Endothelial cell of umbilical vein (primary cell): ENCODE data around the gene SDC3. TPM values are rescaled to one million over a fixed set of nuclear protein-coding genes. Genes with fewer than 3 reads are reported as not detected.

ENCODE experiments used
- BruUV-seq: library from RNA; stranded (reverse); fragments of 400-500 nt; replicated peaks from 2 replicates; lab custom pipeline; 2021; lab: Mats Ljungman, UMichigan
- CTCF ChIA-PET: fragments of 300-600, 350-600 bp; sonication (Branson Sonifier 250); formaldehyde crosslinking; loops from one replicate; lab custom pipeline; 2021; ENCODE audit warnings: antibody characterized with exemption, inconsistent platforms; lab: Charles Lee
- POLR2A ChIA-PET: fragments of 300-600, 350-600 bp; sonication (Branson Sonifier 250); formaldehyde crosslinking; loops from one replicate; lab custom pipeline; 2021; ENCODE audit warnings: antibody characterized with exemption, inconsistent platforms; lab: Charles Lee
- DNase-seq: peaks from one replicate; pipeline ENCODE4 v3.0.0-alpha.2; 2011; ENCODE audit warnings: low read depth, low spot score
- FAIRE-seq: peaks from 2 replicates; lab custom pipeline; 2011; peaks lifted over from hg19 to GRCh38; lab: Jason Lieb, UNC
- H2AFZ ChIP-seq: 2 replicates; pipeline ENCODE4 v1.6.0; 2012; ENCODE audit warnings: low read depth, low read length, control low read depth, inconsistent platforms
- H3K27ac ChIP-seq: 2 replicates; pipeline ENCODE4 v1.5.1; 2011; ENCODE audit warnings: low read depth, mild to moderate bottlenecking, control low read depth, low read length, moderate library complexity; ENCODE audit not compliant: insufficient read depth
- H3K27me3 ChIP-seq, 2 experiments: 2 replicates each; pipeline versions ENCODE4 v1.6.0 to v1.6.1; 2011; ENCODE audit warnings: low read length in 2 of 2, mixed read lengths in 1 of 2; ENCODE audit not compliant: control insufficient read depth in 2 of 2, insufficient read depth in 2 of 2
- H3K36me3 ChIP-seq, 2 experiments: 2 replicates in 1 of 2; 3 replicates in 1 of 2; pipeline ENCODE4 v1.5.1; 2011; ENCODE audit warnings: low read length in 2 of 2, mild to moderate bottlenecking in 1 of 2, moderate library complexity in 1 of 2; ENCODE audit not compliant: control insufficient read depth in 2 of 2, insufficient read depth in 2 of 2; ENCODE audit errors: extremely low read depth in 1 of 2
- H3K4me1 ChIP-seq: 3 replicates; pipeline ENCODE4 v1.5.1; 2011; ENCODE audit warnings: mild to moderate bottlenecking, low read length; ENCODE audit not compliant: control insufficient read depth, insufficient read depth; ENCODE audit errors: extremely low read depth
- H3K4me2 ChIP-seq: 2 replicates; pipeline ENCODE4 v1.6.1; 2011; ENCODE audit warnings: low read length, control low read depth, mixed read lengths; ENCODE audit not compliant: insufficient read depth
- H3K4me3 ChIP-seq, 3 experiments: fragments of 200-600 bp in 1 of 3; sonication (generic), shearing (Covaris generic) in 1 of 3; replicated peaks in 1 of 3; 2 replicates each; pipeline ENCODE4 v1.5.1; 2011 to 2016; ENCODE audit warnings: control low read depth in 3 of 3, low read length in 3 of 3, mild to moderate bottlenecking in 2 of 3, inconsistent platforms in 1 of 3, low read depth in 1 of 3, moderate library complexity in 1 of 3; ENCODE audit not compliant: insufficient read depth in 1 of 3
- H3K79me2 ChIP-seq: 2 replicates; pipeline ENCODE4 v1.6.0; 2012; ENCODE audit warnings: low read length, inconsistent platforms; ENCODE audit not compliant: control insufficient read depth, insufficient read depth
- H3K9ac ChIP-seq: replicated peaks from 2 replicates; pipeline ENCODE3; 2011; ENCODE audit warnings: low read length, control low read depth; ENCODE audit not compliant: insufficient read depth; ENCODE audit errors: extremely low read depth
- H3K9me1 ChIP-seq: replicated peaks from 3 replicates; pipeline ENCODE4 v1.6.0; 2011; ENCODE audit warnings: mild to moderate bottlenecking, low read length; ENCODE audit not compliant: control insufficient read depth, insufficient read depth; ENCODE audit errors: extremely low read depth
- H3K9me3 ChIP-seq: replicated peaks from 2 replicates; pipeline ENCODE4 v1.5.1; 2012; ENCODE audit warnings: low read length, inconsistent platforms; ENCODE audit not compliant: control insufficient read depth, insufficient read depth
- H4K20me1 ChIP-seq: replicated peaks from 2 replicates; pipeline ENCODE3; 2011; ENCODE audit warnings: mild to moderate bottlenecking, low read length; ENCODE audit not compliant: control insufficient read depth, insufficient read depth; ENCODE audit errors: extremely low read depth
- CTCF ChIP-seq, 2 donors: IDR thresholded peaks; 1 replicate in 1 of 2; 2 replicates in 1 of 2; pipeline ENCODE4 v1.5.1; 2011; ENCODE audit warnings: low read length in 2 of 2, mild to moderate bottlenecking in 2 of 2, moderate library complexity in 2 of 2, control low read depth in 1 of 2, inconsistent platforms in 1 of 2, low read depth in 1 of 2; ENCODE audit not compliant: insufficient read depth in 1 of 2; ENCODE audit errors: extremely low read depth in 1 of 2
- EZH2 ChIP-seq: IDR thresholded peaks from 2 replicates; pipeline ENCODE4 v1.6.1; 2012; ENCODE audit warnings: borderline replicate concordance, low read depth, mild to moderate bottlenecking, moderate library complexity, low read length, inconsistent platforms; ENCODE audit not compliant: severe bottlenecking
- FOS ChIP-seq: IDR thresholded peaks from 2 replicates; pipeline ENCODE4 v1.6.1; 2011; ENCODE audit warnings: mild to moderate bottlenecking, low read length, moderate library complexity, borderline replicate concordance; ENCODE audit not compliant: insufficient read depth
- GATA2 ChIP-seq: IDR thresholded peaks from 2 replicates; pipeline ENCODE4 v1.7.0; 2011; ENCODE audit warnings: low read depth, mild to moderate bottlenecking, moderate library complexity, mixed read lengths, low read length; ENCODE audit not compliant: insufficient read length, insufficient read depth
- JUN ChIP-seq: IDR thresholded peaks from 2 replicates; pipeline ENCODE4 v1.6.1; 2011; ENCODE audit warnings: borderline replicate concordance, low read depth; ENCODE audit not compliant: insufficient read length, insufficient read depth
- MAX ChIP-seq: IDR thresholded peaks from 2 replicates; pipeline ENCODE4 v1.6.1; 2011; ENCODE audit not compliant: insufficient read depth, insufficient read length
- MYC ChIP-seq: IDR thresholded peaks from one replicate; pipeline ENCODE4 v1.6.1; 2011; ENCODE audit warnings: mild to moderate bottlenecking, low read depth, low read length
- POLR2A ChIP-seq: IDR thresholded peaks from 2 replicates; pipeline ENCODE4 v1.6.1; 2012; ENCODE audit warnings: low read depth, mild to moderate bottlenecking, control low read depth, low read length
- POLR2AphosphoS5 ChIP-seq: IDR thresholded peaks from 2 replicates; pipeline ENCODE4 v1.6.1; 2012; ENCODE audit warnings: low read depth, mild to moderate bottlenecking, control low read depth, low read length, moderate library complexity; ENCODE audit not compliant: insufficient read depth
- dilution Hi-C: fragments of 300-500 bp; cut with MboI; formaldehyde crosslinking; loops from one replicate; pipeline ENCODE4 v1.15.0; 2019; ENCODE audit warnings: low sequenced_read_pairs; ENCODE audit not compliant: extremely low pct_ligation_motif_present
- intact Hi-C: fragments of 100-400 bp; cut with micrococcal nuclease; formaldehyde crosslinking; loops from one replicate; pipeline ENCODE4 v1.10.0; 2022
- polyA plus RNA-seq, 4 experiments: library from polyadenylated mRNA; depleted of rRNA in 3 of 4; stranded (reverse) in 3 of 4; unstranded in 1 of 4; fragments of >200 nt; gene quantifications; 2 replicates each; pipeline versions ENCODE4 v1.2.1 to v1.2.3, GENCODE V29; 2011 to 2012; ENCODE audit warnings: missing spikeins in 1 of 4
- total RNA-seq: library from RNA; stranded (reverse); gene quantifications from 2 replicates; pipeline ENCODE4 v1.2.3, GENCODE V29; 2021

The SDC3 gene
- total and polyA plus RNA-seq, 2 donors (not counting 3 experiments of a cell fraction or from before 2014, with no cell fraction given): 7.1 to 25.9 TPM

- no peak overlapping the region for H3K4me3 ChIP-seq
- H3K79me2 ChIP-seq: no peaks in the 10 kb centered on the region
- ChIA-PET CTCF (interaction anchor here (0.9 kb wide), 1 partner anchor 12 kb away, joined by 3 read pairs; no protein-coding TSS in a partner anchor), POLR2A (no interaction called here)
- FAIRE-seq (no peak), DNase-seq (peak; percentile 35)
- H3K4me1 ChIP-seq: peaks cover 3% of the 10 kb centered on the region
- H3K9ac ChIP-seq: no peak overlapping the region
- H3K36me3 ChIP-seq: no peaks in the 10 kb centered on the region
- H3K27me3 ChIP-seq: no peaks in the 10 kb centered on the region
- dilution Hi-C loops: no loop called here
- no peaks in the 10 kb centered on the region for H4K20me1 ChIP-seq
- H3K9me3 ChIP-seq: no peaks in the 10 kb centered on the region
- H3K9me1 ChIP-seq: no peaks in the 10 kb centered on the region
- BruUV-seq: no TSS peak
- H2AFZ ChIP-seq: no peak overlapping the region
- no peak overlapping the region for H3K27ac ChIP-seq
- no peak for TF ChIP-seq MYC
- no peak for TF ChIP-seq JUN
- TF ChIP-seq FOS: no peak
- no peak for TF ChIP-seq CTCF (IDR thresholded peaks at IDR 0.05; ENCODE audit: extremely low read depth in 1 of 2, insufficient read depth in 1 of 2, low read depth in 1 of 2, low read length in 2 of 2)
- TF ChIP-seq GATA2: no peak
- no peak for TF ChIP-seq EZH2
- no peak for TF ChIP-seq MAX
- no peak for TF ChIP-seq POLR2AphosphoS5
- no peak for TF ChIP-seq POLR2A
- H3K4me2 ChIP-seq: no peak overlapping the region
- intact Hi-C loops: no loop called here
These were observed 29.3 kb downstream of the SDC3 start for GRCh38 chr1:30879126-30879786.
